RWPE2 (cell line): ENCODE results near the gene CALB2.

ENCODE experiments used
- ATAC-seq: fragments of 200-7000 bp; cut with Tn5 transposase; 3 replicates; pipeline ENCODE4 v1.9.1; 2021; ENCODE audit warnings: low read depth
- DNase-seq: peaks from one replicate; pipeline ENCODE4 v3.0.0-alpha.2; 2020; ENCODE audit warnings: low spot score
- H3K27ac ChIP-seq: fragments of 450-650 bp; 2 replicates; pipeline ENCODE4 v1.5.1; 2017; ENCODE audit warnings: mild to moderate bottlenecking; ENCODE audit not compliant: poor library complexity, severe bottlenecking
- H3K27me3 ChIP-seq: fragments of 250-450 bp; sonication (Bioruptor Pico); 2 replicates; pipeline ENCODE4 v1.5.1; 2021; ENCODE audit warnings: mild to moderate bottlenecking, moderate library complexity; ENCODE audit not compliant: insufficient read depth, poor library complexity, severe bottlenecking
- H3K36me3 ChIP-seq: fragments of 250-450 bp; sonication (Bioruptor Pico); 2 replicates; pipeline ENCODE4 v1.5.1; 2020; ENCODE audit warnings: low read depth, mild to moderate bottlenecking, moderate library complexity
- H3K4me1 ChIP-seq: fragments of 250-450 bp; sonication (Bioruptor Pico); 2 replicates; pipeline ENCODE4 v1.5.1; 2021; ENCODE audit warnings: mild to moderate bottlenecking, moderate library complexity; ENCODE audit not compliant: insufficient read depth, poor library complexity, severe bottlenecking
- H3K4me3 ChIP-seq: fragments of 250-450 bp; sonication (Bioruptor Pico); 2 replicates; pipeline ENCODE4 v1.5.1; 2021; ENCODE audit warnings: mild to moderate bottlenecking, moderate library complexity; ENCODE audit not compliant: severe bottlenecking
- H3K9me3 ChIP-seq: fragments of 250-450 bp; sonication (Bioruptor Pico); 2 replicates; pipeline ENCODE4 v1.5.1; 2021; ENCODE audit warnings: mild to moderate bottlenecking, moderate library complexity; ENCODE audit not compliant: severe bottlenecking
- CTCF ChIP-seq: fragments of 450-650 bp; IDR thresholded peaks from one replicate; pipeline ENCODE4 v1.5.1; 2017; ENCODE audit warnings: mild to moderate bottlenecking, moderate library complexity; ENCODE audit not compliant: poor library complexity, severe bottlenecking

CALB2 gene

GRCh38 chr16:71387045-71387871 is 28.7 kb downstream of the CALB2 start:
- TF ChIP-seq CTCF, result no peak
- Histone ChIP-seq H3K4me3 (no peak overlapping the region), H3K27ac (no peak overlapping the region), H3K4me1 (no peaks in the 10 kb centered on the region), H3K9me3 (no peaks in the 10 kb centered on the region), H3K27me3 (peaks cover 15% of the 10 kb centered on the region), H3K36me3 (no peaks in the 10 kb centered on the region)
- ATAC-seq (no peak), DNase-seq (no peak)

- H3K4me3 ChIP-seq, result no peak overlapping the region
- no peak for ATAC-seq
- no peaks in the 10 kb centered on the region for H3K36me3 ChIP-seq
- no peak for DNase-seq
- TF ChIP-seq CTCF, result no peak
- H3K27ac ChIP-seq, result no peak overlapping the region
- no peaks in the 10 kb centered on the region for H3K9me3 ChIP-seq
- H3K4me1 ChIP-seq, result no peaks in the 10 kb centered on the region
- peaks cover 17% of the 10 kb centered on the region for H3K27me3 ChIP-seq
These were observed 30.8 kb downstream of the CALB2 start for GRCh38 chr16:71389330-71389729.

GRCh38 chr16:71396594-71396993 is 38.1 kb downstream of the CALB2 start:
- no peak for ATAC-seq
- TF ChIP-seq CTCF, result no peak
- no peaks in the 10 kb centered on the region for H3K4me1 ChIP-seq
- peaks cover 8% of the 10 kb centered on the region for H3K27me3 ChIP-seq
- no peaks in the 10 kb centered on the region for H3K9me3 ChIP-seq
- H3K4me3 ChIP-seq, result no peak overlapping the region
- H3K27ac ChIP-seq, result no peak overlapping the region
- DNase-seq, result no peak
- no peaks in the 10 kb centered on the region for H3K36me3 ChIP-seq

GRCh38 chr16:71399801-71400563 is 41.5 kb downstream of the CALB2 start:
- DNase-seq (no peak), ATAC-seq (no peak)
- no peak for TF ChIP-seq CTCF
- H3K36me3 ChIP-seq, result no peaks in the 10 kb centered on the region
- H3K4me1 ChIP-seq, result no peaks in the 10 kb centered on the region
- no peak overlapping the region for H3K4me3 ChIP-seq
- peaks cover 5% of the 10 kb centered on the region for H3K27me3 ChIP-seq
- H3K9me3 ChIP-seq, result peaks cover 3% of the 10 kb centered on the region
- no peak overlapping the region for H3K27ac ChIP-seq

GRCh38 chr16:71402007-71402406 is 43.5 kb downstream of the CALB2 start:
- no peaks in the 10 kb centered on the region for H3K4me1 ChIP-seq
- TF ChIP-seq CTCF, result no peak
- DNase-seq (no peak), ATAC-seq (no peak)
- H3K27me3 ChIP-seq, result peaks cover 5% of the 10 kb centered on the region
- no peak overlapping the region for H3K27ac ChIP-seq
- H3K9me3 ChIP-seq, result peaks cover 3% of the 10 kb centered on the region
- H3K4me3 ChIP-seq, result no peak overlapping the region
- H3K36me3 ChIP-seq, result no peaks in the 10 kb centered on the region
